HCT116 (cell line): ENCODE measurements around the gene OR1S2. TPM values are rescaled to one million over a fixed set of nuclear protein-coding genes. Genes with fewer than 3 reads are reported as not detected.

ENCODE experiments used
- ATAC-seq: fragments of 200-7000 bp; cut with Tn5 transposase; 2 replicates; pipeline ENCODE4 v1.9.1; 2020; ENCODE audit warnings: mild to moderate bottlenecking, moderate library complexity
- Bru-seq: library from RNA; stranded (reverse); fragments of 400-500 nt; gene quantifications from one replicate; lab custom pipeline; 2021; lab: Mats Ljungman, UMichigan
- BruChase-seq, 2 experiments: library from RNA; stranded (reverse); fragments of 400-500 nt; gene quantifications; one replicate each; lab custom pipeline; 2021; lab: Mats Ljungman, UMichigan
- BruUV-seq: library from RNA; stranded (reverse); fragments of 400-500 nt; replicated peaks from 2 replicates; lab custom pipeline; 2021; lab: Mats Ljungman, UMichigan
- CTCF ChIA-PET: fragments of 300-600 bp; sonication (Branson Sonifier 250); formaldehyde crosslinking; loops from one replicate; lab custom pipeline; 2021; ENCODE audit warnings: antibody characterized with exemption; lab: Charles Lee
- POLR2A ChIA-PET: fragments of 300-600, 350-600 bp; sonication (Branson Sonifier 250); formaldehyde crosslinking; loops from one replicate; lab custom pipeline; 2021; ENCODE audit warnings: antibody characterized with exemption; lab: Charles Lee
- RAD21 ChIA-PET, 2 experiments: fragments of 300-600 bp; sonication (Branson Sonifier 250); formaldehyde crosslinking; loops; one replicate each; lab custom pipeline; 2023; ENCODE audit warnings: low total read pairs in 2 of 2; ENCODE audit not compliant: uncharacterized antibody in 2 of 2, unreplicated experiment in 2 of 2, low non-redundant PET in 1 of 2; lab: Charles Lee
- DNase-seq: peaks from one replicate; pipeline ENCODE4 v3.0.0-alpha.2; 2010; ENCODE audit warnings: low read depth, low spot score
- H2AFZ ChIP-seq: fragments of 200-600 bp; shearing (Covaris generic), sonication (generic); 2 replicates; pipeline ENCODE4 v1.6.1; 2017; ENCODE audit warnings: low read depth, mixed run types, mixed read lengths, antibody characterized with exemption, low read length; ENCODE audit not compliant: poor library complexity, severe bottlenecking
- H3K27ac ChIP-seq: 2 replicates; pipeline ENCODE4 v1.5.1; 2012; ENCODE audit warnings: low read depth, low read length
- H3K27me3 ChIP-seq: fragments of 200-600 bp; sonication (generic); 2 replicates; pipeline ENCODE4 v1.6.1; 2016; ENCODE audit warnings: mixed run types, low read length, mixed read lengths; ENCODE audit not compliant: insufficient read depth
- H3K36me3 ChIP-seq, 2 experiments: fragments of 200-500 bp in 1 of 2; fragments of 200-600 bp in 1 of 2; sonication (Bioruptor generic) in 1 of 2; sonication (generic) in 1 of 2; 2 replicates each; pipeline versions ENCODE4 v1.5.1 to v1.6.1; 2014 to 2016; ENCODE audit warnings: low read length in 2 of 2, inconsistent platforms in 1 of 2, mixed read lengths in 1 of 2, mixed run types in 1 of 2; ENCODE audit not compliant: insufficient read depth in 2 of 2, control insufficient read depth in 1 of 2
- H3K4me1 ChIP-seq, 2 experiments: fragments of 200-600 bp in 1 of 2; sonication (generic) in 1 of 2; 2 replicates each; pipeline versions ENCODE4 v1.5.1 to v1.6.1; 2012 to 2017; ENCODE audit warnings: low read length in 2 of 2, inconsistent platforms in 1 of 2, mild to moderate bottlenecking in 1 of 2, mixed read lengths in 1 of 2, mixed run types in 1 of 2, moderate library complexity in 1 of 2; ENCODE audit not compliant: insufficient read depth in 2 of 2, control insufficient read depth in 1 of 2
- H3K4me2 ChIP-seq: fragments of 200-600 bp; sonication (generic); 2 replicates; pipeline ENCODE4 v1.6.1; 2017; ENCODE audit warnings: mixed run types, low read length, mixed read lengths
- H3K4me3 ChIP-seq, 2 experiments: fragments of 200-600 bp in 1 of 2; sonication (generic) in 1 of 2; replicated peaks in 1 of 2; 2 replicates each; pipeline ENCODE4 v1.5.1; 2011 to 2016; ENCODE audit warnings: low read length in 2 of 2, control low read depth in 1 of 2, low read depth in 1 of 2, mild to moderate bottlenecking in 1 of 2, mixed read lengths in 1 of 2, mixed run types in 1 of 2
- H3K79me2 ChIP-seq: fragments of 200-600 bp; sonication (generic); 2 replicates; pipeline ENCODE4 v1.6.1; 2017; ENCODE audit warnings: mild to moderate bottlenecking, mixed run types, low read length, moderate library complexity, mixed read lengths; ENCODE audit not compliant: insufficient read depth
- H3K9ac ChIP-seq: fragments of 200-600 bp; sonication (generic); 2 replicates; pipeline ENCODE4 v1.6.1; 2016; ENCODE audit warnings: low read length, mixed read lengths
- H3K9me2 ChIP-seq: fragments of 200-600 bp; sonication (generic), shearing (Covaris generic); 2 replicates; pipeline ENCODE4 v1.6.1; 2017; ENCODE audit warnings: mixed run types, mild to moderate bottlenecking, moderate library complexity; ENCODE audit not compliant: insufficient read depth
- H3K9me3 ChIP-seq, 2 experiments: fragments of 200-500 bp in 1 of 2; fragments of 200-600 bp in 1 of 2; sonication (Bioruptor generic) in 1 of 2; sonication (generic) in 1 of 2; 2 replicates each; pipeline ENCODE4 v1.6.1; 2014 to 2017; ENCODE audit warnings: low read length in 2 of 2, mixed read lengths in 2 of 2, inconsistent platforms in 1 of 2, low read depth in 1 of 2, mild to moderate bottlenecking in 1 of 2, mixed run types in 1 of 2, moderate library complexity in 1 of 2; ENCODE audit not compliant: control insufficient read depth in 1 of 2, insufficient read depth in 1 of 2
- H4K20me1 ChIP-seq: fragments of 200-600 bp; sonication (generic), shearing (Covaris generic); 2 replicates; pipeline ENCODE4 v1.6.1; 2017; ENCODE audit warnings: mixed run types, mild to moderate bottlenecking, moderate library complexity; ENCODE audit not compliant: insufficient read depth
- ATF3 ChIP-seq: IDR thresholded peaks from 2 replicates; pipeline ENCODE4 v1.6.1; 2012
- CBX3 ChIP-seq: IDR thresholded peaks from 2 replicates; pipeline ENCODE4 v1.6.1; 2012; ENCODE audit warnings: low read depth
- CTCF ChIP-seq, 3 experiments: fragments of 200-600 bp in 1 of 3; sonication (generic) in 1 of 3; IDR thresholded peaks in 2 of 3; conservative IDR thresholded peaks in 1 of 3; 2 replicates each; pipeline ENCODE4 v1.5.1; 2012 to 2017; ENCODE audit warnings: low read depth in 2 of 3, low read length in 2 of 3, antibody characterized with exemption in 1 of 3, borderline replicate concordance in 1 of 3, control low read depth in 1 of 3, mild to moderate bottlenecking in 1 of 3, mixed read lengths in 1 of 3, mixed run types in 1 of 3, moderate library complexity in 1 of 3; ENCODE audit not compliant: insufficient read depth in 1 of 3
- EGR1 ChIP-seq: IDR thresholded peaks from 2 replicates; pipeline ENCODE4 v1.6.1; 2012; ENCODE audit warnings: low read depth
- ELF1 ChIP-seq: IDR thresholded peaks from 2 replicates; pipeline ENCODE4 v1.6.1; 2012; ENCODE audit warnings: low read depth, borderline replicate concordance
- EZH2phosphoT487 ChIP-seq: fragments of 200-600 bp; IDR thresholded peaks from 2 replicates; pipeline ENCODE4 v1.6.1; 2018; ENCODE audit warnings: antibody characterized with exemption, borderline replicate concordance
- FOSL1 ChIP-seq: IDR thresholded peaks from 2 replicates; pipeline ENCODE4 v1.6.1; 2012; ENCODE audit warnings: low read depth
- POLR2A ChIP-seq: IDR thresholded peaks from 2 replicates; pipeline ENCODE4 v1.7.0; 2011; ENCODE audit warnings: borderline replicate concordance; ENCODE audit not compliant: insufficient read depth, insufficient read length; ENCODE audit errors: extremely low read depth
- POLR2AphosphoS5 ChIP-seq: IDR thresholded peaks from 2 replicates; pipeline ENCODE4 v1.6.1; 2011; ENCODE audit warnings: mild to moderate bottlenecking, low read depth, low read length, moderate library complexity
- REST ChIP-seq: IDR thresholded peaks from 2 replicates; pipeline ENCODE4 v1.6.1; 2012; ENCODE audit warnings: low read depth
- SIN3A ChIP-seq: IDR thresholded peaks from 2 replicates; pipeline ENCODE4 v1.6.1; 2012; ENCODE audit warnings: low read depth
- SP1 ChIP-seq: IDR thresholded peaks from 2 replicates; pipeline ENCODE4 v1.6.1; 2012; ENCODE audit warnings: low read depth
- SRF ChIP-seq: IDR thresholded peaks from 2 replicates; pipeline ENCODE4 v1.6.1; 2012; ENCODE audit warnings: low read depth
- TCF7L2 ChIP-seq: IDR thresholded peaks from 2 replicates; pipeline ENCODE4 v1.7.0; 2011; ENCODE audit warnings: borderline replicate concordance, inconsistent platforms; ENCODE audit not compliant: insufficient read depth, insufficient read length; ENCODE audit errors: extremely low read depth
- YY1 ChIP-seq: IDR thresholded peaks from 2 replicates; pipeline ENCODE4 v1.6.1; 2011; ENCODE audit warnings: low read length, low read depth, moderate library complexity, mild to moderate bottlenecking; ENCODE audit not compliant: insufficient replicate concordance; ENCODE audit errors: extremely low read depth
- ZFX ChIP-seq: fragments of 450-650 bp; IDR thresholded peaks from 2 replicates; pipeline ENCODE4 v1.6.1; 2017
- ZNF274 ChIP-seq: fragments of 200-500 bp; sonication (Bioruptor generic); IDR thresholded peaks from 2 replicates; pipeline ENCODE4 v1.6.1; 2014; ENCODE audit warnings: mild to moderate bottlenecking, low read depth, low read length, inconsistent platforms
- intact Hi-C: fragments of 100-400 bp; cut with micrococcal nuclease; formaldehyde crosslinking; loops from 2 replicates; pipeline ENCODE4 v1.10.0; 2022
- long read RNA-seq: library from polyadenylated mRNA; unstranded; transcript quantifications from one replicate; pipeline ENCODE4 v2.0.0, GENCODE V29; 2021; ENCODE audit not compliant: unreplicated experiment
- polyA plus RNA-seq: library from polyadenylated mRNA; unstranded; fragments of >200 nt; gene quantifications from 2 replicates; pipeline ENCODE4 v1.2.1, GENCODE V29; 2012; ENCODE audit warnings: missing spikeins
- total RNA-seq: library from RNA; stranded (reverse); gene quantifications from one replicate; pipeline ENCODE4 v1.2.1, GENCODE V29; 2021; ENCODE audit not compliant: unreplicated experiment

OR1S2 gene
- total RNA-seq (not detected), Bru-seq, nascent RNA (not detected), BruChase-seq, experiment 1, labeled RNA remaining after a 6-hour chase (not detected), BruChase-seq, experiment 2, labeled RNA remaining after a 2-hour chase (not detected)
- polyA plus RNA-seq, result not detected in 2 replicates
- long read RNA-seq, result 0 reads

GRCh38 chr11:58204042-58204441, at the start of gene OR1S2:
Gene OR1S2 (minus strand): TSS chr11:58204142. CDS start chr11:58204142, 0 bp downstream.
- ATAC-seq (no peak), DNase-seq (no peak)
- Histone ChIP-seq H3K9me2 (no peaks in the 10 kb centered on the region), H3K36me3 (no peaks in the 10 kb centered on the region), H2AFZ (no peak within 1 kb of the TSS), H3K4me3 (no peak within 1 kb of the TSS), H3K27me3 (no peaks in the 10 kb centered on the region), H3K9ac (no peak within 1 kb of the TSS), H4K20me1 (no peaks in the 10 kb centered on the region), H3K4me1 (no peaks in the 10 kb centered on the region), H3K4me2 (no peak within 1 kb of the TSS), H3K79me2 (no peaks in the 10 kb centered on the region), H3K9me3 (no peaks in the 10 kb centered on the region), H3K27ac (no peak within 1 kb of the TSS)
- ChIA-PET RAD21 (no interaction called here), POLR2A (no interaction called here), CTCF (no interaction called here)
- no TSS peak for BruUV-seq
- intact Hi-C loops, result no loop called here
- TF ChIP-seq REST (no peak), CBX3 (no peak), EZH2phosphoT487 (no peak), TCF7L2 (no peak), SP1 (no peak), SRF (no peak), POLR2A (no peak), EGR1 (no peak), POLR2AphosphoS5 (no peak), YY1 (no peak), SIN3A (no peak), FOSL1 (no peak), ZNF274 (no peak), ATF3 (no peak), CTCF (IDR thresholded peaks at IDR 0.05 in 2 of 3, conservative IDR thresholded peaks at IDR 0.05 in 1 of 3; ENCODE audit: borderline replicate concordance in 1 of 3, insufficient read depth in 1 of 3, low read depth in 2 of 3, low read length in 2 of 3) (no peak), ELF1 (no peak), ZFX (no peak)
